HEK293 (cell line): ENCODE measurements around the gene ERBB4.

Experiments used
- CTCF ChIA-PET: fragments of 350-600 bp; formaldehyde crosslinking; extraction: SDS; loops from one replicate; lab custom pipeline; 2021; ENCODE audit warnings: antibody characterized with exemption; lab: Yijun Ruan, JAX
- POLR2A ChIA-PET: fragments of 300-600 bp; formaldehyde crosslinking; extraction: SDS; loops from one replicate; lab custom pipeline; 2020; ENCODE audit warnings: antibody characterized with exemption, inconsistent platforms; lab: Yijun Ruan, JAX
- H3K27ac ChIP-seq: fragments of 200-500 bp; sonication (Bioruptor generic); 2 replicates; pipeline ENCODE4 v1.5.1; 2014; ENCODE audit warnings: low read depth, low read length, control low read depth, inconsistent platforms; ENCODE audit errors: extremely low read depth
- H3K36me3 ChIP-seq, 2 experiments: fragments of 200-500 bp in 1 of 2; sonication (Bioruptor generic) in 1 of 2; 1 replicate in 1 of 2; 2 replicates in 1 of 2; pipeline ENCODE4 v1.5.1; 2014 to 2017; ENCODE audit warnings: inconsistent platforms in 2 of 2, low read length in 2 of 2; ENCODE audit not compliant: control insufficient read depth in 2 of 2, insufficient read depth in 1 of 2
- H3K4me1 ChIP-seq: fragments of 200-500 bp; sonication (Bioruptor generic); 2 replicates; pipeline ENCODE4 v1.5.1; 2014; ENCODE audit warnings: mild to moderate bottlenecking, low read length, inconsistent platforms; ENCODE audit not compliant: control insufficient read depth, insufficient read depth
- H3K4me3 ChIP-seq: 2 replicates; pipeline ENCODE4 v1.5.1; 2011; ENCODE audit warnings: low read depth, mild to moderate bottlenecking, control low read depth, low read length, moderate library complexity
- H3K9me3 ChIP-seq: fragments of 200-500 bp; sonication (Bioruptor generic); 2 replicates; pipeline ENCODE4 v1.5.1; 2014; ENCODE audit warnings: low read depth, low read length, inconsistent platforms; ENCODE audit not compliant: control insufficient read depth, insufficient read depth
- ELK4 ChIP-seq: IDR thresholded peaks from 2 replicates; pipeline ENCODE4 v1.6.1; 2011; ENCODE audit warnings: mild to moderate bottlenecking, low read depth, low read length, borderline replicate concordance
- GLIS1 ChIP-seq: fragments of 450-650 bp; formaldehyde crosslinking; IDR thresholded peaks from 2 replicates; pipeline ENCODE4 v1.5.1; 2016; ENCODE audit warnings: missing biosample characterization, missing genetic modification characterization
- KLF1 ChIP-seq: fragments of 450-650 bp; formaldehyde crosslinking; IDR thresholded peaks from 2 replicates; pipeline ENCODE4 v1.5.1; 2016; ENCODE audit warnings: missing biosample characterization, missing genetic modification characterization
- KLF10 ChIP-seq: fragments of 450-650 bp; IDR thresholded peaks from 2 replicates; pipeline ENCODE4 v1.5.1; 2018; ENCODE audit warnings: missing biosample characterization, mild to moderate bottlenecking, missing genetic modification characterization
- PRDM1 ChIP-seq: fragments of 450-650 bp; formaldehyde crosslinking; IDR thresholded peaks from 2 replicates; pipeline ENCODE4; 2016; ENCODE audit warnings: missing biosample characterization, missing genetic modification characterization
- SP2 ChIP-seq: fragments of 450-650 bp; formaldehyde crosslinking; IDR thresholded peaks from 2 replicates; pipeline ENCODE4 v1.5.1; 2016; ENCODE audit warnings: missing biosample characterization, missing genetic modification characterization
- SP7 ChIP-seq: fragments of 450-650 bp; formaldehyde crosslinking; IDR thresholded peaks from 2 replicates; pipeline ENCODE4 v1.5.1; 2016; ENCODE audit warnings: missing biosample characterization, missing genetic modification characterization
- TSHZ1 ChIP-seq: fragments of 450-650 bp; formaldehyde crosslinking; IDR thresholded peaks from 2 replicates; pipeline ENCODE4 v1.5.1; 2016; ENCODE audit warnings: missing biosample characterization, missing genetic modification characterization, borderline replicate concordance
- ZFP41 ChIP-seq: fragments of 450-650 bp; formaldehyde crosslinking; IDR thresholded peaks from 2 replicates; pipeline ENCODE4 v1.5.1; 2016; ENCODE audit warnings: missing biosample characterization, missing genetic modification characterization, borderline replicate concordance
- ZNF138 ChIP-seq: fragments of 450-650 bp; formaldehyde crosslinking; IDR thresholded peaks from 2 replicates; pipeline ENCODE4 v1.5.1; 2016; ENCODE audit warnings: missing biosample characterization, missing genetic modification characterization, borderline replicate concordance
- ZNF155 ChIP-seq: fragments of 450-650 bp; formaldehyde crosslinking; IDR thresholded peaks from 2 replicates; pipeline ENCODE4 v1.5.1; 2016; ENCODE audit warnings: missing biosample characterization, missing genetic modification characterization
- ZNF174 ChIP-seq: fragments of 450-650 bp; formaldehyde crosslinking; IDR thresholded peaks from 2 replicates; pipeline ENCODE4 v1.5.0; 2017; ENCODE audit warnings: missing biosample characterization, mild to moderate bottlenecking, missing genetic modification characterization
- ZNF274 ChIP-seq, 2 experiments: fragments of 200-500 bp in 1 of 2; fragments of 450-650 bp in 1 of 2; sonication (Bioruptor generic) in 1 of 2; formaldehyde crosslinking in 1 of 2; IDR thresholded peaks; 2 replicates each; pipeline versions ENCODE4 v1.5.1 to v1.6.1; 2014 to 2016; ENCODE audit warnings: borderline replicate concordance in 1 of 2, inconsistent platforms in 1 of 2, low read length in 1 of 2, missing biosample characterization in 1 of 2, missing genetic modification characterization in 1 of 2
- ZNF302 ChIP-seq: fragments of 450-650 bp; formaldehyde crosslinking; IDR thresholded peaks from 2 replicates; pipeline ENCODE4 v1.5.1; 2016; ENCODE audit warnings: missing biosample characterization, missing genetic modification characterization, low read depth
- ZNF416 ChIP-seq: fragments of 450-650 bp; formaldehyde crosslinking; IDR thresholded peaks from 2 replicates; pipeline ENCODE4 v1.5.1; 2016; ENCODE audit warnings: missing biosample characterization, missing genetic modification characterization
- ZNF473 ChIP-seq: fragments of 450-650 bp; formaldehyde crosslinking; IDR thresholded peaks from 2 replicates; pipeline ENCODE4 v1.5.1; 2017; ENCODE audit warnings: missing biosample characterization, missing genetic modification characterization
- ZNF501 ChIP-seq: fragments of 450-650 bp; formaldehyde crosslinking; IDR thresholded peaks from 2 replicates; pipeline ENCODE4 v1.5.1; 2016; ENCODE audit warnings: missing biosample characterization, missing genetic modification characterization
- ZNF621 ChIP-seq: fragments of 450-650 bp; formaldehyde crosslinking; IDR thresholded peaks from 2 replicates; pipeline ENCODE4 v1.5.1; 2017; ENCODE audit warnings: missing biosample characterization, missing genetic modification characterization
- ZNF791 ChIP-seq: fragments of 450-650 bp; formaldehyde crosslinking; IDR thresholded peaks from 2 replicates; pipeline ENCODE4 v1.5.1; 2016; ENCODE audit warnings: missing biosample characterization, missing genetic modification characterization
- ZNF792 ChIP-seq: fragments of 450-650 bp; formaldehyde crosslinking; IDR thresholded peaks from 2 replicates; pipeline ENCODE4 v1.5.1; 2016; ENCODE audit warnings: missing biosample characterization, missing genetic modification characterization
- ZSCAN23 ChIP-seq: fragments of 450-650 bp; formaldehyde crosslinking; IDR thresholded peaks from 2 replicates; pipeline ENCODE4 v1.5.1; 2016; ENCODE audit warnings: missing biosample characterization, missing genetic modification characterization
- TF ChIP-seq, protein P1 (sequence below): fragments of 450-650 bp; formaldehyde crosslinking; optimal IDR thresholded peaks from 2 replicates; pipeline ENCODE3; 2016; ENCODE audit warnings: missing biosample characterization, mild to moderate bottlenecking, missing genetic modification characterization
- TF ChIP-seq, protein P2 (sequence below): fragments of 450-650 bp; formaldehyde crosslinking; IDR thresholded peaks from 2 replicates; pipeline ENCODE4 v1.5.1; 2016; ENCODE audit warnings: missing biosample characterization, missing genetic modification characterization
- TF ChIP-seq, protein P3 (sequence below): fragments of 450-650 bp; IDR thresholded peaks from 2 replicates; pipeline ENCODE4 v1.5.1; 2018; ENCODE audit warnings: missing biosample characterization, mild to moderate bottlenecking, missing genetic modification characterization

Gene ERBB4

DNA sequence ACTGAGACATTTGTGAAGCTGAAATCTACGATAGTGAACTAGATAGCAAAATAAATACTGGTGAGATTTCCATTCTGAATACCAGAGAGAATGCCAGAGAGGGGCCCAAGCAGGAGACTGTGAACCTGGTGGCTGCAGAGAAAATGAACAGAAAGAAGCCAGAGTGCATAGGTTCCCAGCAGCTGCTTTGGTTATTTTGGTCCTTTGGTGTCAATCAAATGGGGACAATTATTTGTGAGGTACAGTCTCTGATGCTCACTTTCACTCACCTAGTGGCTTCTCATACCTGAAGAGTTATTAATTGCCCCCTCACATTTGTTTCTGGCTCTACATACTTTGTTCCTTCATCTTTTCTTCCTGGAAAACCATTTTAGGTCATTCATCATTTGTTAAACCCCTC lies 1170.1 kb downstream of the ERBB4 start:
- TF ChIP-seq ZNF791 (no peak), ZNF473 (no peak), ZNF174 (tag by site-specific recombination) (no peak), ZNF501 (no peak), ELK4 (no peak), TSHZ1 (tag by site-specific recombination) (no peak), ZNF621 (tag by site-specific recombination) (no peak), ZSCAN23 (no peak)
- TF ChIP-seq, all 188 proteins: peak for 0
- H3K27ac ChIP-seq: no peak overlapping the region

DNA sequence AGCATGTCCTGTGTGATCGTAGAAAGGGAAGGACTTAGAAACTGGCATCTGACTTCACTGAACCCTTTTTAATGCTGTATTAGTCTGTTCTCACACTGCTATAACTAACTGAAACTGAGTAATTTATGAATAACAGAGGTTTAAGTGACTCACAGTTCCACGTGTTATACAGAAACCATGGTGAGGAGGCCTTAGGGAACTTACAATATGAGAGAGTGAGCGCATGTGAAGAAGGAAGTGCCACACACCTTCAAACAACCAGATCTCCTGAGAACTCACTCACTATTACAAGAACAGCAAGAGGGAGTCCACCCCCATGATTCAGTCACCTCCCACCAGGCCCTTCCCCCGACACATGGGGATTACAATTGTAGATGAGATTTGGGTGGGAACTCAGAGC lies 1170.9 kb downstream of the ERBB4 start:
- ChIA-PET POLR2A (no interaction called here), CTCF (interaction anchor here (0.7 kb wide), 1 partner anchor 45 kb away, joined by 4 read pairs; no protein-coding TSS in a partner anchor)
- H3K4me3 ChIP-seq: no peak overlapping the region
- H3K9me3 ChIP-seq: no peaks in the 10 kb centered on the region
- H3K27ac ChIP-seq: no peak overlapping the region
- TF ChIP-seq, protein P1, sequence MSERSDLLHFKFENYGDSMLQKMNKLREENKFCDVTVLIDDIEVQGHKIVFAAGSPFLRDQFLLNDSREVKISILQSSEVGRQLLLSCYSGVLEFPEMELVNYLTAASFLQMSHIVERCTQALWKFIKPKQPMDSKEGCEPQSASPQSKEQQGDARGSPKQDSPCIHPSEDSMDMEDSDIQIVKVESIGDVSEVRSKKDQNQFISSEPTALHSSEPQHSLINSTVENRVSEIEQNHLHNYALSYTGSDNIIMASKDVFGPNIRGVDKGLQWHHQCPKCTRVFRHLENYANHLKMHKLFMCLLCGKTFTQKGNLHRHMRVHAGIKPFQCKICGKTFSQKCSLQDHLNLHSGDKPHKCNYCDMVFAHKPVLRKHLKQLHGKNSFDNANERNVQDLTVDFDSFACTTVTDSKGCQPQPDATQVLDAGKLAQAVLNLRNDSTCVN (tag by site-specific recombination): no peak
- TF ChIP-seq ZNF302 (tag by site-specific recombination) (no peak), ZNF792 (no peak), ZNF155 (tag by site-specific recombination) (no peak), ZNF138 (tag by site-specific recombination) (no peak), SP2 (no peak)
- no peaks in the 10 kb centered on the region for H3K36me3 ChIP-seq
- H3K4me1 ChIP-seq: no peaks in the 10 kb centered on the region

More for the DNA sequence above, 1170.1 kb downstream of the ERBB4 start:
- Histone ChIP-seq H3K4me1 (no peaks in the 10 kb centered on the region), H3K9me3 (no peaks in the 10 kb centered on the region), H3K4me3 (no peak overlapping the region), H3K36me3 (no peaks in the 10 kb centered on the region)
- ChIA-PET POLR2A (no interaction called here), CTCF (interaction anchor here (0.8 kb wide), 1 partner anchor 224 kb away, joined by 3 read pairs; no protein-coding TSS in a partner anchor)

DNA sequence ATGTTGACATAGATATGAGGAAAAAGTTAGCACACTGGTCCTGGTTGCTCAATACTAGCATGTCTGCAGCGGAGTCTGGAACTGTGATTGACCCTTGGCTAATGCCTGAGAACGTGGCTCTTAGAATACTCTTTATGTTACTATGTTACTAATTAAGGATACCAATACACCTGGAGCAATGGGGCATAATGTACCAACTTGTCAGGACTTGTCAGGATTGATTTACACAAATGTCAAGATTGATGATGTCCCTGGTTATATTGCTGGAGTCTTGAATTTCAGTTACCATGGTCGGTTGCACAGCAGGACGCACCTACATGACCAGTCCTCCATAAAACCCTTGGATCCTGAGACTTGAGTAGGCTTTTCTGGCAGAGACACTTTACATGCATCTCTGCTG lies 1171.3 kb downstream of the ERBB4 start:
- no peak overlapping the region for H3K4me3 ChIP-seq
- POLR2A ChIA-PET: no interaction called here
- no peak for TF ChIP-seq ZNF138 (tag by site-specific recombination)
- TF ChIP-seq, protein P2, sequence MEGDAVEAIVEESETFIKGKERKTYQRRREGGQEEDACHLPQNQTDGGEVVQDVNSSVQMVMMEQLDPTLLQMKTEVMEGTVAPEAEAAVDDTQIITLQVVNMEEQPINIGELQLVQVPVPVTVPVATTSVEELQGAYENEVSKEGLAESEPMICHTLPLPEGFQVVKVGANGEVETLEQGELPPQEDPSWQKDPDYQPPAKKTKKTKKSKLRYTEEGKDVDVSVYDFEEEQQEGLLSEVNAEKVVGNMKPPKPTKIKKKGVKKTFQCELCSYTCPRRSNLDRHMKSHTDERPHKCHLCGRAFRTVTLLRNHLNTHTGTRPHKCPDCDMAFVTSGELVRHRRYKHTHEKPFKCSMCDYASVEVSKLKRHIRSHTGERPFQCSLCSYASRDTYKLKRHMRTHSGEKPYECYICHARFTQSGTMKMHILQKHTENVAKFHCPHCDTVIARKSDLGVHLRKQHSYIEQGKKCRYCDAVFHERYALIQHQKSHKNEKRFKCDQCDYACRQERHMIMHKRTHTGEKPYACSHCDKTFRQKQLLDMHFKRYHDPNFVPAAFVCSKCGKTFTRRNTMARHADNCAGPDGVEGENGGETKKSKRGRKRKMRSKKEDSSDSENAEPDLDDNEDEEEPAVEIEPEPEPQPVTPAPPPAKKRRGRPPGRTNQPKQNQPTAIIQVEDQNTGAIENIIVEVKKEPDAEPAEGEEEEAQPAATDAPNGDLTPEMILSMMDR: no peak
- TF ChIP-seq, protein P3, sequence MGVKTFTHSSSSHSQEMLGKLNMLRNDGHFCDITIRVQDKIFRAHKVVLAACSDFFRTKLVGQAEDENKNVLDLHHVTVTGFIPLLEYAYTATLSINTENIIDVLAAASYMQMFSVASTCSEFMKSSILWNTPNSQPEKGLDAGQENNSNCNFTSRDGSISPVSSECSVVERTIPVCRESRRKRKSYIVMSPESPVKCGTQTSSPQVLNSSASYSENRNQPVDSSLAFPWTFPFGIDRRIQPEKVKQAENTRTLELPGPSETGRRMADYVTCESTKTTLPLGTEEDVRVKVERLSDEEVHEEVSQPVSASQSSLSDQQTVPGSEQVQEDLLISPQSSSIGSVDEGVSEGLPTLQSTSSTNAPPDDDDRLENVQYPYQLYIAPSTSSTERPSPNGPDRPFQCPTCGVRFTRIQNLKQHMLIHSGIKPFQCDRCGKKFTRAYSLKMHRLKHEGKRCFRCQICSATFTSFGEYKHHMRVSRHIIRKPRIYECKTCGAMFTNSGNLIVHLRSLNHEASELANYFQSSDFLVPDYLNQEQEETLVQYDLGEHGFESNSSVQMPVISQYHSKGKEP: no peak
- no peak for TF ChIP-seq ZNF274 (IDR thresholded peaks at IDR 0.05; ENCODE audit: low read length)
- TF ChIP-seq ZNF274 (tag by site-specific recombination; IDR thresholded peaks at IDR 0.05; ENCODE audit: borderline replicate concordance): no peak
- TF ChIP-seq KLF10 (tag by site-specific recombination): no peak
- no peak for TF ChIP-seq KLF1 (tag by site-specific recombination)
- no peak for TF ChIP-seq SP7
- TF ChIP-seq ZNF416 (tag by site-specific recombination): no peak
- no peak for TF ChIP-seq PRDM1
- no peak for TF ChIP-seq ZFP41 (tag by site-specific recombination)
- TF ChIP-seq GLIS1: no peak

More for the DNA sequence above, 1171.3 kb downstream of the ERBB4 start:
- H3K27ac ChIP-seq: no peak overlapping the region
- CTCF ChIA-PET: interaction anchor here (0.7 kb wide), 1 partner anchor 1156 kb away, joined by 3 read pairs; no protein-coding TSS in a partner anchor
- H3K36me3 ChIP-seq: no peaks in the 10 kb centered on the region
- H3K9me3 ChIP-seq: no peaks in the 10 kb centered on the region
- H3K4me1 ChIP-seq: no peaks in the 10 kb centered on the region
